Prostate gland (tissue), 2 donors: Measurements from ENCODE around the gene UBE2J2.

Experiments used
- CTCF ChIP-seq, 4 experiments: fragments of 200-600 bp in 2 of 4; fragments of 450-650 bp in 2 of 4; sonication (generic) in 2 of 4; IDR thresholded peaks; 1 replicate in 3 of 4; 2 replicates in 1 of 4; pipeline ENCODE4 v1.5.1; 2016 to 2019; ENCODE audit warnings: antibody characterized with exemption in 4 of 4, mild to moderate bottlenecking in 2 of 4, moderate library complexity in 2 of 4
- POLR2A ChIP-seq: fragments of 450-650 bp; IDR thresholded peaks from one replicate; pipeline ENCODE4 v1.6.1; 2016; ENCODE audit warnings: antibody characterized with exemption, mild to moderate bottlenecking
- POLR2AphosphoS5 ChIP-seq: sonication (generic); formaldehyde crosslinking; IDR thresholded peaks from one replicate; pipeline ENCODE4 v1.6.1; 2017; ENCODE audit warnings: antibody characterized with exemption

GRCh38 chr1:1284221-1285101, 10.8 kb upstream of the UBE2J2 start:
- TF ChIP-seq CTCF (IDR thresholded peaks at IDR 0.05) (no peak), POLR2A (no peak), POLR2AphosphoS5 (no peak)
